NOMO-1 treated with DMSO at 0.1 percent for 48 hours (cell line): Measurements from ENCODE around the gene HOXD10.

Experiments
- DNase-seq: peaks from one replicate; lab custom pipeline; 2025; ENCODE audit not compliant: unreplicated experiment; lab: John Stamatoyannopoulos, UW

The HOXD10 gene

GRCh38 chr2:176161825-176162626 lies 45.4 kb downstream of the HOXD10 start:
- no peak for DNase-seq

- DNase-seq: no peak
Observed at GRCh38 chr2:176162911-176163671, 46.5 kb downstream of the HOXD10 start.

GRCh38 chr2:176163672-176164056 lies 47.1 kb downstream of the HOXD10 start:
- no peak for DNase-seq

- DNase-seq: no peak
Observed at GRCh38 chr2:176164201-176164600, 47.6 kb downstream of the HOXD10 start.

- DNase-seq: no peak
Observed at GRCh38 chr2:176164611-176165369, 48.2 kb downstream of the HOXD10 start.

GRCh38 chr2:176165370-176166050 lies 48.9 kb downstream of the HOXD10 start:
- no peak for DNase-seq

GRCh38 chr2:176166272-176166671 lies 49.7 kb downstream of the HOXD10 start:
- DNase-seq: no peak

- DNase-seq: no peak
Observed at GRCh38 chr2:176167398-176167797, 50.8 kb downstream of the HOXD10 start.

GRCh38 chr2:176169181-176169580 lies 52.6 kb downstream of the HOXD10 start:
- DNase-seq: no peak
